ENCODE measurements around the gene TMEM242.

- no peak for TF ChIP-seq CTCF (IDR thresholded peaks at IDR 0.05)
- TF ChIP-seq ZFX (IDR thresholded peaks at IDR 0.05; ENCODE audit: borderline replicate concordance), result no peak
These were observed 23.3 kb downstream of the TMEM242 start for GRCh38 chr6:157300006-157300405.
